ENCODE data around the gene APBB2.
"Not testable (repeated sequence)": the region's sequence is repeated elsewhere in the genome, so short reads cannot be mapped to it uniquely, and the experiment has no call there.

APBB2 gene

DNA sequence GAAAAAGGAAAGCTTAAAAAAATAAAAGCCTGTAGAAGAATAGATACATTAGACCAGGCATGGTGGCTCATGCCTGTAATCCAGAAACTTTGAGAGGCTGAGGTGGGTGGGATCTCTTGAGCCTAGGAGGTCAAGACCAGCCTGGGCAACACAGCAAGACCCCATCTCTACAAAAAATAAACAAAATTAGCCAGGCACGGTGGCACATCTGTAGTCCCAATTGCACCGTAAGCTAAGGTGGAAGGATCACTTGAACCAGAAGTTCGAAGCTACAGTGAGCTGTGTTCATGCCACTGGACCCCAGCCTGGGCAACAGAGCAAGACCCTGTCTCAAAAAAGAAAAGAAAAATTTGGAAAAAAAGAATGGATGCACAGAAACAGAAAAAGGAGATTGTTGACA, 149.4 kb downstream of the APBB2 start:
- Histone ChIP-seq H3K27me3 (ENCODE audit: control insufficient read depth, insufficient read depth, low read length) (no peaks in the 10 kb centered on the region), H3K36me3 (ENCODE audit: control insufficient read depth, insufficient read depth, low read length) (no peaks in the 10 kb centered on the region), H3K4me1 (ENCODE audit: control insufficient read depth, insufficient read depth, low read length) (no peaks in the 10 kb centered on the region), H3K9ac (ENCODE audit: low read depth, low read length) (no peak overlapping the region), H3K9me3 (ENCODE audit: control insufficient read depth, insufficient read depth, low read length) (no peaks in the 10 kb centered on the region), H3K4me3 (ENCODE audit: low read depth, low read length) (no peak overlapping the region)

GRCh38 chr4:41061482-41062185, 152.7 kb downstream of the APBB2 start:
- Histone ChIP-seq H3K36me3 (ENCODE audit: control insufficient read depth, insufficient read depth, low read length) (no peaks in the 10 kb centered on the region), H3K27me3 (ENCODE audit: control insufficient read depth, insufficient read depth, low read length) (no peaks in the 10 kb centered on the region), H3K4me3 (ENCODE audit: low read depth, low read length) (no peak overlapping the region), H3K4me1 (ENCODE audit: control insufficient read depth, insufficient read depth, low read length) (no peaks in the 10 kb centered on the region), H3K9me3 (ENCODE audit: control insufficient read depth, insufficient read depth, low read length) (no peaks in the 10 kb centered on the region), H3K9ac (ENCODE audit: low read depth, low read length) (no peak overlapping the region)

GRCh38 chr4:41060352-41061334, 153.7 kb downstream of the APBB2 start:
- Histone ChIP-seq H3K27me3 (ENCODE audit: control insufficient read depth, insufficient read depth, low read length) (no peaks in the 10 kb centered on the region), H3K9me3 (ENCODE audit: control insufficient read depth, insufficient read depth, low read length) (no peaks in the 10 kb centered on the region), H3K4me1 (ENCODE audit: control insufficient read depth, insufficient read depth, low read length) (no peaks in the 10 kb centered on the region), H3K9ac (ENCODE audit: low read depth, low read length) (no peak overlapping the region), H3K36me3 (ENCODE audit: control insufficient read depth, insufficient read depth, low read length) (no peaks in the 10 kb centered on the region), H3K4me3 (ENCODE audit: low read depth, low read length) (no peak overlapping the region)

DNA sequence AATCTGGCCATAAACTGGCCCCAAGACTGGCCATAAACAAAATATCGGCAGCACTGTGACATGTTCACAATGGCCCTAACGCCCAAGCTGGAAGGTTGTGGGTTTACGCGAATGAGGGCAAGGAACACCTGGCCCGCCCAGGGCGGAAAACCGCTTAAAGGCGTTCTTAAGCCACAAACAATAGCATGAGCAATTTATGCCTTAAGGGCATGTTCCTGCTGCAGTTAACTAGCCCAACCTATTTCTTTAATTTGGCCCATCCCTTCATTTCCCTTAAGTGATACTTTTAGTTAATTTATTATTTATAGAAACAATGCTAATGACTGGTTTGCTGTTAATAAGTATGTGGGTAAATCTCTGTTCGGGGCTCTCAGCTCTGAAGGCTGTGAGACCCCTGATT, 154.9 kb downstream of the APBB2 start:
- H3K9me3 ChIP-seq (ENCODE audit: control insufficient read depth, insufficient read depth, low read length); H3K4me1 ChIP-seq (ENCODE audit: control insufficient read depth, insufficient read depth, low read length); H3K36me3 ChIP-seq (ENCODE audit: control insufficient read depth, insufficient read depth, low read length); H3K9ac ChIP-seq (ENCODE audit: low read depth, low read length); H3K27me3 ChIP-seq (ENCODE audit: control insufficient read depth, insufficient read depth, low read length); H3K4me3 ChIP-seq (ENCODE audit: low read depth, low read length): not testable (repeated sequence)

- no peak overlapping the region for H3K9ac ChIP-seq (ENCODE audit: low read depth, low read length)
These were observed 155.9 kb downstream of the APBB2 start for GRCh38 chr4:41058426-41058825.

GRCh38 chr4:41057467-41057866, 156.9 kb downstream of the APBB2 start:
- Histone ChIP-seq H3K27me3 (ENCODE audit: control insufficient read depth, insufficient read depth, low read length) (no peaks in the 10 kb centered on the region), H3K9me3 (ENCODE audit: control insufficient read depth, insufficient read depth, low read length) (no peaks in the 10 kb centered on the region), H3K36me3 (ENCODE audit: control insufficient read depth, insufficient read depth, low read length) (no peaks in the 10 kb centered on the region), H3K4me3 (ENCODE audit: low read depth, low read length) (no peak overlapping the region), H3K9ac (ENCODE audit: low read depth, low read length) (no peak overlapping the region), H3K4me1 (ENCODE audit: control insufficient read depth, insufficient read depth, low read length) (no peaks in the 10 kb centered on the region)

More at GRCh38 chr4:41058426-41058825, 155.9 kb downstream of the APBB2 start:
- Histone ChIP-seq H3K4me1 (ENCODE audit: control insufficient read depth, insufficient read depth, low read length) (no peaks in the 10 kb centered on the region), H3K9me3 (ENCODE audit: control insufficient read depth, insufficient read depth, low read length) (no peaks in the 10 kb centered on the region), H3K27me3 (ENCODE audit: control insufficient read depth, insufficient read depth, low read length) (no peaks in the 10 kb centered on the region), H3K4me3 (ENCODE audit: low read depth, low read length) (no peak overlapping the region), H3K36me3 (ENCODE audit: control insufficient read depth, insufficient read depth, low read length) (no peaks in the 10 kb centered on the region)

DNA sequence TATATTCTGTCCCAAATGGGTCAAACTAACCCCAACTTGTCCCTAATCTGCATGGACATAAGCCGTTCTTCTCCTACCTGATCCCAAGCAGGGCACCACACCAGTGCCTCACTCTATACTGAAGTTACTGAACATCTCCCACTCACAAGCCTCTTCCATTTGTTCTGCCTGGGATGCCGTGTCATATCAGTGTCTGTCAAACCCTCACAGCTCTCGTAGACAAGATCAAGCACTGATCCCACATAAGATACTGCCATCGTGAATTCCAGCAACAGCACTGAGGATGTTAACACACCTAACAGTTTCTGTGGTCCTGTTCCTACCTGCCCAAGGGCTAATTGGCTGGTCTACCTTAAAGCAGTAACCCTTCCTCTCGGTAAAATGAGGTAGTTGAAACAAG, 162.1 kb downstream of the APBB2 start:
- H3K27me3 ChIP-seq (ENCODE audit: control insufficient read depth, insufficient read depth, low read length): no peaks in the 10 kb centered on the region
- H3K4me3 ChIP-seq (ENCODE audit: low read depth, low read length): no peak overlapping the region

DNA sequence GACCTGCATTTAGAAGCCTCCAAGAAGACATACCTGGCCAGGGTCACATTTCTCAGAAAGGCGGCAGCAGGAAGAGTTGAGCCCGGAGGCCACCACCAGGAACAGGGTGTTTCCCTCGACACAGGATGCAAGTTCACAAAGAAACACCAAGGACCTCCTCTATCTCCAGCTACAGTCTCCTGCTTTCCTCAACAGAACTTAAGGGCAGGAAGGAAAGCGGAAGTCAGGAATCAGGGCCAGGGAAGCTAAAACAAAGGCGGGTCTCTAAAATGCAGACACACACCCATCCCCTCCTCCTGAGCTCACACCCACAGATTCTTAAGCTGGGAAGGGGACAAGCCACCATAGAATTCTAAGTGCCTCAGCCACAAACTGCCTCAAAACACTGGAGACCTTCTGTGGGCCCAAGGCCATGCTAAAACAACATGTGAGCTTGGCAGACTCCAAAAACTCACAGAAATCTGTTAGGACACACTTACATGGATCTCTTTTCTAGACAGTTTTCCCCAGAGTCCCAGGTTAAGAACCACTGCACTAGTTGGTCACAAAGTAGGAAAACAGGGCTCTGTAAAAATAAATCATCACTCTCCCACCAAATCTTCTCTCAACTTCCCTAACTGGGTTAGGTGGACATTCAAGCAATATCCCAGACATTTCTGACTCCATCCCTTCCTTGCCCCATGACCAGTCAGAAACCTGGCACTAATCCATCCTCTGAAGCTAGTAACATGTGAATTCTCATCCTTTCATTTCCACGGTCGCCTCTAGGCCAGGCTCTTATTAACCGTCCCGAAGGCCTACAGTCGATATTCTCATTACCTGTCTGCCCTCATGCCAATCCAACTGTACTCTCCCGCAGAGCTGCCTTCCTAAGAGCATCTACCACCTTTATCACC, 163.2 kb downstream of the APBB2 start:
- Histone ChIP-seq H3K9ac (ENCODE audit: low read depth, low read length) (no peak overlapping the region), H3K36me3 (ENCODE audit: control insufficient read depth, insufficient read depth, low read length) (no peaks in the 10 kb centered on the region), H3K27me3 (ENCODE audit: control insufficient read depth, insufficient read depth, low read length) (no peaks in the 10 kb centered on the region), H3K4me1 (ENCODE audit: control insufficient read depth, insufficient read depth, low read length) (no peaks in the 10 kb centered on the region), H3K4me3 (ENCODE audit: low read depth, low read length) (no peak overlapping the region), H3K9me3 (ENCODE audit: control insufficient read depth, insufficient read depth, low read length) (no peaks in the 10 kb centered on the region)

More for the DNA sequence above, 162.1 kb downstream of the APBB2 start:
- no peaks in the 10 kb centered on the region for H3K4me1 ChIP-seq (ENCODE audit: control insufficient read depth, insufficient read depth, low read length)
- no peak overlapping the region for H3K9ac ChIP-seq (ENCODE audit: low read depth, low read length)
- no peaks in the 10 kb centered on the region for H3K36me3 ChIP-seq (ENCODE audit: control insufficient read depth, insufficient read depth, low read length)
- no peaks in the 10 kb centered on the region for H3K9me3 ChIP-seq (ENCODE audit: control insufficient read depth, insufficient read depth, low read length)

- Histone ChIP-seq H3K4me1 (ENCODE audit: control insufficient read depth, insufficient read depth, low read length) (no peaks in the 10 kb centered on the region), H3K9ac (ENCODE audit: low read depth, low read length) (no peak overlapping the region), H3K36me3 (ENCODE audit: control insufficient read depth, insufficient read depth, low read length) (no peaks in the 10 kb centered on the region), H3K27me3 (ENCODE audit: control insufficient read depth, insufficient read depth, low read length) (no peaks in the 10 kb centered on the region), H3K9me3 (ENCODE audit: control insufficient read depth, insufficient read depth, low read length) (no peaks in the 10 kb centered on the region), H3K4me3 (ENCODE audit: low read depth, low read length) (no peak overlapping the region)
These were observed 164.2 kb downstream of the APBB2 start for GRCh38 chr4:41050116-41050515.

DNA sequence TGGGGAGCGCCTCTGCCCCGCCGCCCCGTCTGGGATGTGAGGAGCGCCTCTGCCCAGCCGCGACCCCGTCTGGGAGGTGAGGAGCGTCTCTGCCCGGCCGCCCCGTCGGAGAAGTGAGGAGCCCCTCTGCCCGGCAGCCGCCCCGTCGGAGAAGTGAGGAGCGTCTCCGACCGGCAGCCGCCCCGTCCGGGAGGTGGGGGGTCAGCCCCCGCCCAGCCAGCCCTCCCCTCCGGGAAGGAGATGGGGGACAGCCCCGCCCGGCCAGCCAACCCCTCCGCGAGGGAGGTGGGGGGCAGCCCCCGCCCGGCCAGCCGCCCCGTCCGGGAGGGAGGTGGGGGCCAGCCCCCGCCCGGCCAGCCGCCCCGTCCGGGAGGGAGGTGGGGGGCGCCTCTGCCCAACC, 165.2 kb downstream of the APBB2 start:
- not testable (repeated sequence) for H3K9me3 ChIP-seq (ENCODE audit: control insufficient read depth, insufficient read depth, low read length); H3K4me1 ChIP-seq (ENCODE audit: control insufficient read depth, insufficient read depth, low read length); H3K36me3 ChIP-seq (ENCODE audit: control insufficient read depth, insufficient read depth, low read length); H3K9ac ChIP-seq (ENCODE audit: low read depth, low read length); H3K27me3 ChIP-seq (ENCODE audit: control insufficient read depth, insufficient read depth, low read length); H3K4me3 ChIP-seq (ENCODE audit: low read depth, low read length)

- Histone ChIP-seq H3K4me3 (ENCODE audit: low read depth, low read length) (no peak overlapping the region), H3K9me3 (ENCODE audit: control insufficient read depth, insufficient read depth, low read length) (no peaks in the 10 kb centered on the region), H3K27me3 (ENCODE audit: control insufficient read depth, insufficient read depth, low read length) (no peaks in the 10 kb centered on the region), H3K4me1 (ENCODE audit: control insufficient read depth, insufficient read depth, low read length) (no peaks in the 10 kb centered on the region), H3K36me3 (ENCODE audit: control insufficient read depth, insufficient read depth, low read length) (no peaks in the 10 kb centered on the region), H3K9ac (ENCODE audit: low read depth, low read length) (no peak overlapping the region)
These were observed 169.6 kb downstream of the APBB2 start for GRCh38 chr4:41044791-41045190.
